HG03469 (cell line): ENCODE measurements around the gene FNIP1.
A peak's percentile ranks its signal among the peaks of the same experiment; 100 is the strongest.
"Not testable (repeated sequence)": the region's sequence is repeated elsewhere in the genome, so short reads cannot be mapped to it uniquely, and the experiment has no call there.

Experiments used
- ATAC-seq: cut with Tn5 transposase; IDR thresholded peaks from one replicate; pipeline ENCODE4 v1.9.1; 2021; ENCODE audit warnings: mild to moderate bottlenecking, moderate library complexity, moderate number of reproducible peaks; ENCODE audit not compliant: unreplicated experiment

The FNIP1 gene

GRCh38 chr5:131754363-131754762, 42.5 kb downstream of the FNIP1 start:
- no peak for ATAC-seq

- no peak for ATAC-seq
Measured at GRCh38 chr5:131751506-131751905, 45.3 kb downstream of the FNIP1 start.

GRCh38 chr5:131749723-131750470, 46.9 kb downstream of the FNIP1 start:
- ATAC-seq = no peak

GRCh38 chr5:131749138-131749537, 47.7 kb downstream of the FNIP1 start:
- ATAC-seq = no peak

GRCh38 chr5:131747180-131748105, 49.4 kb downstream of the FNIP1 start:
- peak; percentile 47 for ATAC-seq

- no peak for ATAC-seq
Measured at GRCh38 chr5:131746423-131746822, 50.4 kb downstream of the FNIP1 start.

- ATAC-seq = no peak
Measured at GRCh38 chr5:131745703-131746102, 51.1 kb downstream of the FNIP1 start.

GRCh38 chr5:131745155-131745554, 51.7 kb downstream of the FNIP1 start:
- ATAC-seq = no peak

- ATAC-seq = no peak
Measured at GRCh38 chr5:131740477-131740876, 56.3 kb downstream of the FNIP1 start.

GRCh38 chr5:131735393-131735792, 61.4 kb downstream of the FNIP1 start:
- no peak for ATAC-seq

GRCh38 chr5:131734939-131735338, 61.9 kb downstream of the FNIP1 start:
- ATAC-seq = not testable (repeated sequence)

GRCh38 chr5:131729292-131729691, 67.5 kb downstream of the FNIP1 start:
- ATAC-seq = not testable (repeated sequence)

GRCh38 chr5:131724089-131724488, 72.7 kb downstream of the FNIP1 start:
- ATAC-seq = not testable (repeated sequence)

- no peak for ATAC-seq
Measured at GRCh38 chr5:131720714-131721113, 76.1 kb downstream of the FNIP1 start.

- ATAC-seq = no peak
Measured at GRCh38 chr5:131719564-131719963, 77.3 kb downstream of the FNIP1 start.

GRCh38 chr5:131718487-131719014, 78.3 kb downstream of the FNIP1 start:
- ATAC-seq = no peak

GRCh38 chr5:131717164-131717563, 79.7 kb downstream of the FNIP1 start:
- not testable (repeated sequence) for ATAC-seq

- ATAC-seq = no peak
Measured at GRCh38 chr5:131716650-131717049, 80.2 kb downstream of the FNIP1 start.

- no peak for ATAC-seq
Measured at GRCh38 chr5:131710391-131710790, 86.4 kb downstream of the FNIP1 start.

GRCh38 chr5:131709043-131709442, 87.8 kb downstream of the FNIP1 start:
- ATAC-seq = no peak

GRCh38 chr5:131706281-131706680, 90.5 kb downstream of the FNIP1 start:
- ATAC-seq = no peak

- no peak for ATAC-seq
Measured at GRCh38 chr5:131694926-131695325, 101.9 kb downstream of the FNIP1 start.
